Glomerular visceral epithelial cell (primary cell): ENCODE measurements around the gene EMC8.

Experiments used
- DNase-seq: peaks from one replicate; pipeline ENCODE4 v3.0.0-alpha.2; 2016; ENCODE audit errors: extremely low spot score

The EMC8 gene

DNA sequence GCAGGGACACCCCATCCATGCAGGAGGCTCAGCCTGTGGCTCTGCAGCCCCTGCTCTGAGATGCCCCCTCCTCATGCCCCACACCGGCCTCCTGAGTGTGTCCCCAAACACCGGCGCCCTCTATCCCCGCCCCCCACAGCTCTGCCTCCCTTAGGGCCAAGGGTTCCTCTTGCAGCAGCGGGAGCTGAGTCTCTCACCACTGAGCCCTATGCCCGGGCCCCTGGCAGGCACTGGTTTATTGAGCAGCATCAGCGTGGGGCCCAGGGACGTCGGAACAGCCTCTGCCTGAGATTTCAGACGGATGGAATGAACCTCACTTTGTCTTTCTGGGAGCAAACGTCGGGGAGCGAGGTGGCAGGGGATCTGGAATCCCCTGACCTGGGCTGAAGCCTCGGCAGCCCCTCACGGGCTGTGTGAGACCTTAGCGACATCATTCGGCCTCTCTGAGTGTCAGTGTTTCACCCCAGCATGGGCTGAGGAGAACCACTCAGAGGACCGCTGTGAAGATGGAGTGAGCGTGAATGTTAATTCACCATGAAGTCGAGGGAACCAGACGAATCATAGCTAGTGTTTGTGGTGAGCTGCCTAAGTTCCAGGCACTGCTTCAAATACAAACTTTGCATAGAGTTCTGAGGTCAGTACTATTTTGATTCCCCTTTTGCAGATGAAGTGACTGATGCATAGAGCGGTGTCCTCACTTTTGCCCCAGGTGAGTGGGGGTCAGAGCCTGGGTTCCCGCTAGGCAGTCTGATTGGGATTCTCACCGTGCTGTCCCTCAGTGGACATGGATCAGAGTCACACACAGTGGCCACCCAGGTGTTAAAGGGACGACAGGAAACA is 43.2 kb downstream of the EMC8 start:
- no peak for DNase-seq

DNA sequence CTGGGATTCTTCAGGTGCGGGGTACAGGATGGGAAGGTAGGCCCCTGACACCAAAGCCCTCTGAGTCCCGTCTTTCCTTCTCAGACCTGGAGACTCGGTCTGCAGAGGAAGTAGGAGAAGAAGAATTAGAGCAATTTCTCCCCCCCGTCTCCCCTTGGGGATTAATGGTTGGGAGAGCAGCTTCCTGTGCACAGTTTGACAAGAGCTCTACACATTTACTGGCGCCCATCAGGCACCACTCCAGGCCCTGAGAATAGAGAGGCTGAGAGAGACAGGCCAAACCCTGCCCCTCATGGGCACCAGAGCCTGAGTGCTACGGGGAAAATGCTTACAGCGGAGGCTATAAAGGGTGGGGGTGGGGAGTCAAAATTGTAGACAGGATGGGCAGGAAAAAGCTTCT is 44.9 kb downstream of the EMC8 start:
- DNase-seq: no peak

DNA sequence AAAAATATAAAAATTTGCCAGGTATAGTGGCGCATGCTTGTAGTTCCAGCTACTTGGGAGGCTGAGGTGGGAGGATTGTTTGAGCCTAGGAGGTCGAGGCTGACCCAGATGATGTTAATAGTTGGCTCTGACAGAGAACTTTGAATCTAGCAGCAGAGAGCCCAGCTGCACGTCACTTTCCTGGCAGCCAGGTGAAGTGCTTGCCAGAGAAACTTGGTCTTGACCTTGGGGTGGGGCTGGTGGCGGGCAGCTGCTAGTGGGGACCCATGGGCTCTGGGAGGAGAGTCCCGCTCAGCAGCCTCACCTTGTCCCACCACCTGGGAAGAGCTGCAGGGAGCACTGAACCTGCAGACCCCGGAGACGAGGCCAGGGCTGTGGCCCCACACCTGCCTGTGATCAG is 45.4 kb downstream of the EMC8 start:
- no peak for DNase-seq

DNA sequence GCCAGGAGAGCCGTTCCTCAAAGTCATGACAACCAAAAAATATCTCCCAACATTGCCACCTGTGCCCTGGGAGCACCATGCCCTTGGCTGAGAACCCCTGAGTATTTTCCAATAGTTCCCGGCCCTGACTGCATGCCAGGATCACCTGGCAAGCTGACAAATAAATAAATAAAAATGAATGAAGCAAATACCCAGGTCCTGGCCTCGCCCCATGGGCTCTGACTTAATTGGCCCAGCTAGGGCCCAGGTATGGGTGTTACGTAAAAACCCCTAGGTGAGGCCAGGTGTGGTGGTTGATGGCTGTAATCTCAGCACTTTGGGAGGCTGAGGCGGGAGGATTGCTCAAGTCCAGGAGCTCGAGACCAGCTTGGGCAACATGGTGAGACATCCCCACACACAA is 45.8 kb downstream of the EMC8 start:
- no peak for DNase-seq

DNA sequence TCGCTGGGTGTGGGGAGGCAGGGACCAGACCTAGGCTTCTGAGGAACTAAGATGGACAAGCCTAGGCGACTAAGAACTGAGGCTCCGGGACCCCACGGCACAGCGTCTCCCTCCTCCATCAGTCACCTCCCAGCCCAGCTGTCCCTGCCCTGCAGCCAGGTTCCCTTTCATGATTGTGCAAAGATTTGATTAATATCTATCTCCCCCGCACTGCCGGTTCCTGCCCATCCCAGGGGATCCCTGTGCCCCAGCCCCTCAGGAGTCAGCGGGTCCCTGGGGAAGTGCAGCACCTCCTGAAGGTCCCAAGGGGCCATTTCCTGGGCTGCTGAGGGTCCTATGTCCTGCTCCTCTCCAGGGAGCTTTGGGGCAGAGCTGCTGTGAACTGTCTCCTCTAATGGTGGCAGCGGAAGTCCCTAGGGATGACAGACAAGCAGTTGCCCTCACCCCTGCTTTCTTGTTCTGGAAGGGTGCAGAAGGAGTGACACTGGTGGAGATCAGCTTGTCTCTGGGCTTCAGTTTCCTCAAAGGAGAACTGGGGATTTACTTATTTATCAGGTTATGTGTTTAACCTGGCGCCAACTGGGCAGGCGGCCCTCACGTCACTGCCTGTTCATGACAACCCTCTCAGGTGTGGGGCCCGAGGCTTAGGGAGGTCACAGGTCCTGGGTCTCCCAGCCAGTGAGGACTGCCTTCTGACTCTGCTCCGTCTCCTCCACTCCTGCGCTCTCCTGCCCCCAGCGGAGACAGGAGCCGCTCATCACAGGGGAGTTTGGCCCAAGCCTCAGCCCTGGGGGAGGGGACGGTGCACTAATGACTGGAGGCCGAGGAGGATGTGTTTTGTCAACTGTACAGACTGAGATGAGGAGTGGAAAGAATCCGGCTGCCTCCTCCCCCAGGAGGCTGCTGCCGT is 46.6 kb downstream of the EMC8 start:
- DNase-seq: no peak

DNA sequence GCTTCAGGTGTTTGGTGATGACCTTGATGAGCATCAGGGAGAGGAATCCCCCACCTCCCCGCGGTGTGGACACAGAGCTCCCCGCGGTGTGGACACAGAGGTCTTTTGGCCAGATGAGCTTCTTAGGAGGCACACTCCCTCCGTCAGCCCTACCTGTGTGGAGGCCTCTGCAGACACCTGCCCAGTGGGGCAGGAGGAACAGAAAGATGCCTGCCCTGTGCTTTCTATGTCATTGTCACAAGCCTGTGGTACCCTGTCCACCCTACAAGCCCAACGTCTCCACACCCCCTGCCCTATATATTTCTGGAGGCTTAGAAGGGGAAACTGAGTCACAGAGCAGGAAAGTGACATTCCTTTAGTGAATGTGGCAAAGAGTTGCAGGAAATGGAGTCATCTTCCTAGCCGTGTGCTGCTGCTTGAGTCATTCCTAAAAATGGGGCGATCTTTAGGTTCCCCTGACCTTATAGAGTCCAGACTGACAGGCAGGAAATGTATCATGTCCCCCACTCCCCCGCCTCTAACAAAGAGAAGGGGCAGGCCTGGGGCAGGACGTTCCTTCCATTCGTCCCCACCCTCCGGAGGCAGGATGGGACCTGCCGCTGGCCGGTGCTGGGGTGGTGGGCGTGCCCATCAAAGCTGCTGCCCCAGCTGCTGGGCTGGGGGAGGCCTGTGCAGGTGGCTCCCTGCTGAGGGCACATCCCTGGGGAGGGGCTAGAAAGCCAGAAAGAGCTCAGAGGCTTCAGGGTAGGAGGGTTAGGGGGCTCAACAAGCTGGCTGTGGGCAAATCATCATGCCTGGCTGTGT is 47.4 kb downstream of the EMC8 start:
- DNase-seq: no peak

DNA sequence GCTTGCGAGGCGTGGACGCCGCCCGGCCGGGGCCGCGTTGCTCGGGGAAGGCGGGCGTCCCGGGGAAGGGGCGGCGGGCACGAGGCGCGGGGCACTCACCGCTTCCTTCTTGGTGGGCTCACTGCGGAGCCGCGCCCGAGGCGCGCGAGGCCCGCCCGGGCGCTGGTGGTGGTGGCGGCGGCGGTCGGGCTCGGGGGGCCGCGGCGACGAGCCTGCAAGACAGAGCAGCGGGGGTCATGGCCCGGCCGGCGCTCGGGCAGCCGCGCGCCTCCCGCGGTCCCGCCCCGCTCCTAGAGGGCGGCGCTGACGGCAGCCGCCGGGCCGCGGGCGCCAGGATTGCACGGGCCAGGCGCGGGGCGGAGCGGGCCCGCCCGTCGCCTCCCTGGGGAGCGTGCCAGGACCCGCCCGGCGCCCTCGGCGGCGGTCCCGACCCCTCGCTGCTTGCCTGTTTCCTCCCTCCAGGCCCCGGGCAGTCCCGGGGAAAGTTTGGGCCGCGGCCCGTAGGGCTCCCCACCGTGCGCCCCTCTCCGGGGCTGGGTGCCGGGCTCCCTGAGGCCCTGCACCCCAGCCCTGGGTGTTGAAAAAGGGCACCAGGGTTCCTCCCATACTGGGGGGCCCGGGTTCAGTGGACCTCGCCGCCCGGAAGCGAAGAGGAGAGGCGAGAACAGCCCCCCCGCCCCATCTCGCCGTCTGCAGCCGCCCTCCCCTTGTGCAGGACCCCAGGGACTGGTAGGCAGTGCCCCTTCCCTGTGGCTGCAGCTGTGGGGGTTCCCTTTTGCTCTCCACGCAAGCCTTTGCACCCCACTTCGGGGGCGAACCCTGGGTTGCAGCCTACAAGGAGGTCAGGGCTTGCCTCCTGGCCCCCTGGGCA is 48.3 kb downstream of the EMC8 start, which contains the start of gene C16orf74:
C16orf74 (minus strand) TSS at position 270 of the 871 bp plus-strand sequence. CDS start 15,879 bp downstream, outside the sequence.
- peak; percentile 58 for DNase-seq

DNA sequence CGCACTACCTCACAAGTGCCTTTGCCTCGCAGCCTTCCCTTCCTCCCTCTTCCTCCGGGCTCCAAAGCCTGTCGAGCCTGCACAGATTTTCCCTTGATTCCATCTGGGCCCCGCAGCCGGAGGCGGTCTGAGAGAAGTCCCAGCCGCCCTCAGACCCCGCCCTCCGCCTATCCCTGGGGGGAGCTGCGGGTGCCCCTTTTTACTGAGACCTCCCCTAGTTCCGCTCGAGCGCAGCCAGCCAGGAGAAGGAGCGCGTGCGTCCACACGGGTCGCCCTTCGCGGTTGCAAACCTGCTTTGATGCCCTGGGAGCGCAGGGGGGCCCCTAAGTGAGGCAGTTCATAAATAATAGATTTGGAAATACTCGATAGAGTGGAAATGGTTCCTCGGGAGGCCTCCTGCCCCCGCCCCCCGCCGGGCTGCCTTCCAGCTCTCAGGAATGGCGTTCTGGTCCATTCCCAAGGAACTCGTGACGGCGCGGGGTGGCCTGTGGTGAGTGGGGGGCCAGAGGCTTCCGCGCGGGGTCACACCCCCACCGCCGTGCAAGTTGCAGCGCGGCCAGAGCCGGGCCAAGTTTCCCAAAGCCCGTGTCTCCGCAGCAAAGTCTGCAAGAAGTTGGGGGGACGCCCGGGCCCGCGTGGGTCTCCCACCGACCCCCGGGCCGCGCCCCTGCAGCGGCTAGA is 49.1 kb downstream of the EMC8 start:
- DNase-seq: peak; percentile 62

DNA sequence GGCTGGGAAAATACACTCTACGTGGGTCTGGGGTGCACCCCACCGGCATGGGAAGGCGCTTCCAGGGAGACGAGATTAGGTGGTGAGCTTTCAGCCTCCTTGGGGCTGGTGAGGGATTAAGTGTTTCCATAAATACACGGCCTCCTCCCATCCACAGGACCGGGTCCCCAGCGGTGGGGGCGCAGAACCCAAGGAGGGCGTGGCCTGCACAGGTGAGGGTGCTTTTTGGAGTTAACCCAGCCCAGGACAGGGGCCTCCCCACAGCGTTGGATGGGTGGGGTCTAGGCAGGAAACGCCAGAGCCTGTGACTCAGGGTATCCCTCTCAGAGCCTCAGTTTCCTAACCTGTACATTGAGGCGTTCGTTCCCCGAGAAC is 49.6 kb downstream of the EMC8 start:
- DNase-seq: no peak

DNA sequence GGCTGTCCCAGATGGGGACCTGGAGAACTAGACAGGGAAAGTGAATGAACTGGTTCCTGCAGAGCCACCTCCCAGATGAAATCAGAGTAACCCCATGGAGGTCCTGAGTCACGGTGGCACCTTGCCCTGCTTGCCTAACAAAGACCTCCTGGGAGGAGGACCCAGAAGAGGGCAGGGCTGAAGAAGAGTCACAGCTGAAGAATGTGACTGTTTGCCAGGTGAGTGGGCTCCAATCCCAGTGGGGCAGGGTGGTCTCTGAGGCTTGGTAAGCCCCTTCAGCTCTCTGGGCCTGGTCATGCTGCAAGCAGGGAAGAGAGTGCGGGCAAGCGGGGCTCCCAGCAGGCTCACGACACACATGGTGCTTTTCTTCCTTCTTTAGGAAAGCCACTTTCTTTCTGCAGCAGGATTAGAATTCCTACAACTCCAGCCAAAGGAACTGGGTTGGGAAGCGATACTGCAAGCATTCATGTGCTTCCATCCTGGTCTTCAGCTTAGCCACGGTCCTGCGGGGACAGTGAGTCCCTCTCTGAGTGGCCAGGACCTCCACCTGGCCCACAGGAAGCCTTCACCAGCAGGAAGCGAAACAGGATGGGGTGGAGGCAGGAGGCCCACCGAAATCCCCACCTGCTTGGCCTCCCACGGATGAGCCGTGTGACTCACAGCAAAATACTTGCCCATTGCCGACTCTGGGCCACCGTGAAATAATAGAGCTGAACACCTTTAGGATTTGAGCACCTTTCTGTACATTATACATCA is 52.7 kb downstream of the EMC8 start:
- peak; percentile 50 for DNase-seq

DNA sequence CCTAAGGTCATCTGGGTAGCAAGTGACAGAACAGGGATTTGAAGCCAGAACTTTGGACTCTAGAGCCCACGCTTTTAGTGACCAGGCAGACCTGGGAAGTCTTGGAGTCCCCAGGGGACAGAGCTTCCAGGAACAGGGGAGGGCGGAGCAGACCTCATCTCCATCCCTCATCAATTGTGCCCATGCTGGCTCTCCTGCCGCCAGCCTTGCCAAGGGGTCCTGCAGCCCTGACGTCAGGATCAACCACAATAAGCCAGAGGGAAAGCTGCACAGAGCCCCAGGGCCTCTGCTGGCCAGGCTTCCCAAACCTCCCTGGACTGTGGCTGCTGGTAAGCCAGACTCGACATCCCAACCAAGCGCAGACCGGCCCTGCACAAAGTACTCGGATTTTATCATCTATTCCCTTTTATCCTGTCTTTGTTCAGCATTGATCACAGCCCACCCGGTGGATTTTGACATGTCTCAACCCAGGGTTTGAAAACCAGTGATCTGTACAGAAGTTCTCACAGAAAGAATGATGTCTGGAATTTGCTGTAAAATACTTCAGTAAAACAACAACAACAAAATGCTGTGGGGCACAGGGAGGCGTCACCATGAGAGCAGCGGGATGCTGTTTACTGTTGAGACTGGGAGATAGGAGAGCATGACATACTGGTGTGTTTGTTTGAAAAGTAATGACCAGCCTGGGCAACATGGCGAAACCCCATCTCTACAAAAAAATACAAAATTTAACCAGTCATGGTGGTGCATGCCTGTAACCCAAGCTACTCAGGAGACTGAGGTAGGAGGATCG is 60.2 kb downstream of the EMC8 start:
- DNase-seq: no peak

DNA sequence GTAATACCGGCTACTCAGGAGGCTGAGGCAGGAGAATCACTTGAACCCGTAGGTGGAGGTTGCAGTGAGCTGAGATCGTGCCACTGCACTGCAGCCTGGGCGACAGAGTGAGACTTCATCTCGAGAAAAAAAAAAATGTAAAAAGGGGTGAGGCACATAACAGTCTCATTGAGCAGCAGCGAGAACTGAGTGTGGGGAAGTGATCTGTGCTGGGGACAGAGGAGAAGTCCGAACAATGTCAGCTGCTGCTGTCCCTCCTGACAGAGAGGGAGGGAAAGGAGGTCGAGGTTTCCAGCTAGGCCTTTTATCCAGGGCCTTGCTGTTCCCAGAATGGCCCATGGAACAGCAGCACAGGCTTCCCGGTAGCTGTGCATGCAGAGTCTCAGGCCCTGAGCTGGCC is 62.4 kb downstream of the EMC8 start:
- no peak for DNase-seq

DNA sequence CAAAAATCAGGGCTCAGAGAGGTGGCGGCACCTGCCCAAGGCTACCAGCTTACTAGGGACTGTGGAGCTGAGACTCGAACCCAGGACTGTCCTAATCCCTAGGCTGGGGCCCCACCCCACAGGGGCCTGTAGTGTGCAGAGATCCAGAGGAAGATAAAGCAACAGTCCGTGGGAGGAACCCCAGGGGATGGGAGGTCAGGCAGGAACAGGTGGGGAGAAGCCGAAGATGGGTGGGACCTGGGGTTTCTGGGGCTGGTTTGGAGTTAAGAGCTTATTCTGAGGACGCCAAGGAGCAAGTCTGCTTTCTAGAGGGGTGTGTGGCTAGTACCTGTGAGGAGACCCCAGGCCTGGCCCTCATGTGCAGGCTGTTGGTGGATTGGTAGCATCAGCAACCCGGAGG is 63.4 kb downstream of the EMC8 start:
- no peak for DNase-seq

DNA sequence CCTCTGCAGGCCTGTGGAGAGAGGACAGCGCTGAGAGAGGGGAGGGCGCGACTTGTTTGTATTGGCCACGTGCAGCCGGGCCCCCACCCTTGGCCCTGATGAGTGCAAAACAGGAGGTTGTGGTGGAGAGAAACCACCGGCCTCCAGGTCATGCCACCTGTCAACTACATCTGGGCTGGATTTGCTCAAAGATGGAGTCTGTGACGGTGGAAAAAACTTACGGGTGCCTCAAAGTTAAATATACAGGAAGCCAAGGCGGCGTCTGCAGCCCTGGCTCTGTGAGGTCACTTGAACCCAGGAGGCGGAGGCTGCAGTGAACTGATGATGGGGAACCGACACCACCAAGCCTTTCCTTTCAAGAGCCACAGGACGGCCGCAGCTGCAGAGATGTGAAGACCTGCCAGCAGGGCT is 64.1 kb downstream of the EMC8 start:
- no peak for DNase-seq

DNA sequence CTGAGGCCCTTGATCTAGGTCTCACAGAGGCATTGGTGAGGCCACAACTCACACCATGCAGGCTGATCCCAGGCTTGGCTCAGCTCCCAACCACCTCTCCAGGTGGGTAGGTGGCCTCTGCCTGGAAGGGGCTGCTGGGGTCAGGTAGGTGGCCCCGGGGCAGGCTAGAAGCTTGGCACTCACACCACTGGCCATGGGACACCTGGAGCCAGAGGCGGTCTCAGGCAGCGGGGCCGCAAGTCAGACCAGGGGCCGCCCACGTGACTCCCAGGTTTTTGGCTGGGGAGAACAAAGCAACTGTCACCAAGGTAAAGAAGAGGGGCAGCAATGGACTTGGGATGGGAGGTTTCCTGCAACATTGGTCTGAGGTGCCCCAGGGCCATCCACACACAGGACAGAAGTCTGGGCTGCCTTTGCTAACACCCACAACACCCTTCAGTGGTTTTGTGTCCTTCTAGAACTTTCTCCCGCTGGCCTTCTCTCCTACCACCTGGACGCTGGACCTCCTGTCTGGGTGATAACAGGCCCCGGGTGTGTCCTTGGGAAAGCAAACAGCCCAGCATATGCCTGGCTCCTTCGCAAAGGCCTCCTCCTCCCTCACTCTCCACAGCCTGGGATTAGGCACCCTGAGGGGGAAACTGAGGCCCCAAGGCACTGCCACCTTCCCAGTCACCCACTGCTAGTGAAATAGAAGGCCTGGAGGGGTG is 64.9 kb downstream of the EMC8 start:
- DNase-seq: no peak

DNA sequence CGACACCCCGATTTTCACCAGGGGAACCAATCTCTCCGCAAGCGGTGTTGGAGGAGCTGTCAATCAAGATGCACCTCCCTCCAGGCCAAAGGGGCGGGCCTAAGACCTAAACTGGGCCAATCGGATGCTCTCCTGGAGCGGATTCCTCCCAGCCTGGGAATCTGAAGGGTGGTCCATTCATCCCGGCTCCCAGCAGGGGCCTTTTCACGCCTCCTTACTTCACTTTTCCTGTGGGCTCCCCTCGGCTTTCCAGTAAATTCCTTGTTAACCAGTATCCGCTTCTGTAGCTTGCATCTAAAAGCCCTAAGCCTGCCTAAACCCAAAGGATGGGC is 65.5 kb downstream of the EMC8 start:
- no peak for DNase-seq

DNA sequence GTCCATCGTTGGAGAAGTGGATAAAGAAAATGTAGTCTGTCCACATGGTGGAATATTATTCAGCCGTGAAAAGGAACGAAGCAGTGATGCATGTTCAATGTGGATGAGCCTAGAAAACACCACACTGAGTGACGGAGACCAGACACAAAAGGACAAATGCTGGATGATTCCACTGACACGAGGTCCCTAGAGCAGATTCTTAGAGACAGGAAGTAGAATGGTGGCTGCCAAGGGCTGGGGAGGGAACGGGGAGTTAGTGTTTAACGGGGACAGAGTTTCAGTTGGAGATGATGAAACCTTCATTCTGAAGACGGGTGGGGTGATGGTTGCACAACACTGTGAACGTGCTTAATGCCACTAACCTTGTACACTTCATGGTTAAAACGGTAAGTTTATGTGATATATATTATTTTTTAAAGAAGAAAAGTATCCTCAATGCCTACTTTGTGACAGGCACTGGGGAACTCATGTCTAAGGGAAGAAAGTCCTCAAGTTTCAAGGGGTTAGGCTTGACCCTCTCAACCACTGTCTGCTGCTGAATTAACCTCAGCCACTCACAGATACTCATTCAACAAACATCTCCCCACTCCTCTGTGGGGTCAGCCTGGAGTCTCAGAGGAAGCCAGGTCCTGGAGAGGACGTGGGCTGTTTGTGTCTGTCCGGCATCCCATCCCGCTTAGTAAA is 66.0 kb downstream of the EMC8 start:
- DNase-seq: no peak

DNA sequence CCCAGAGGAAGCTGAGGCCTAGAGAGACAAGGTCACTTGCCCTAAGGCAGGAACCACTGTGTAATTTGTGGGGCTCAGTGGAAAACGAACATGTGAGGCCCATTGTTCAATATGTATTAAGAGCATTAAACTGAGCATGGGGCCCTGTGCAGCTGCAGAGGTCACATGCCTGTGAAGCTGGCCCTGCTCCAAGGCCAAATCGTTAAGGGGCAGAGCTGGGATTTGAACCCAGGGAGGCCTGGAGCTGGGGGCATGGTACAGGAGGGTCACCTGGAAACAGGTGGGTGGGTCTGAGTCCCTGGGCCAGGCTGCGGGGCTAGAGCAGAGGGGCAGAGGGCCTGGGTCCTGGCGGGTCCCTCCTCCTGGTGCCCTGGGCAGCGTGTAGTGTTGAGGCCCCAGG is 68.2 kb downstream of the EMC8 start:
- DNase-seq: no peak
